Breast epithelium (tissue), 3 donors: Measurements from ENCODE around the gene TSNAX.

Experiments
- POLR2AphosphoS5 ChIP-seq, 3 donors: sonication (generic); formaldehyde crosslinking; IDR thresholded peaks; one replicate each; pipeline ENCODE4 v1.6.1; 2017; ENCODE audit warnings: antibody characterized with exemption in 3 of 3
- TF ChIP-seq, protein P1 (sequence below), 3 donors: fragments of 450-650 bp; IDR thresholded peaks; one replicate each; pipeline ENCODE4 v1.5.1; 2016 to 2017; ENCODE audit warnings: antibody characterized with exemption in 3 of 3, mild to moderate bottlenecking in 3 of 3, moderate library complexity in 3 of 3

DNA sequence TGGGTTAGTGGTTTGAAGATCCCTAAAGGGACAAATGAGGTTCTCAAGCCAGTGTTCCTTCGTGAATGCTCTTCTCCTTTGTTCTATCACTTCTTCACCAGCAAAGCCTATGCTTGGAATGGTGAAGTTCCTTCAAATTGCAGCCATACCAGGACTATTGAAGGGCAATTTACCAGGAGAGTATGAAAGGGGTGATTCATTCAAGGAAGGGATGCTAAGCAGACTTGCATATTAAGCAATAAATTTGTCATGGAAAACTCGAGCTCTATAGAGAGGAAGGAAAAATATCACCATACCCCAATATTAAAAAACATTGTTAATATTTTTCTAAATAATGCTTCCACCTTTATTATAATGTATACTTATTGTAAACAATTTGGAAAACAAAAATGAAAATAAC, 9.3 kb upstream of the TSNAX start:
- TF ChIP-seq, protein P1, sequence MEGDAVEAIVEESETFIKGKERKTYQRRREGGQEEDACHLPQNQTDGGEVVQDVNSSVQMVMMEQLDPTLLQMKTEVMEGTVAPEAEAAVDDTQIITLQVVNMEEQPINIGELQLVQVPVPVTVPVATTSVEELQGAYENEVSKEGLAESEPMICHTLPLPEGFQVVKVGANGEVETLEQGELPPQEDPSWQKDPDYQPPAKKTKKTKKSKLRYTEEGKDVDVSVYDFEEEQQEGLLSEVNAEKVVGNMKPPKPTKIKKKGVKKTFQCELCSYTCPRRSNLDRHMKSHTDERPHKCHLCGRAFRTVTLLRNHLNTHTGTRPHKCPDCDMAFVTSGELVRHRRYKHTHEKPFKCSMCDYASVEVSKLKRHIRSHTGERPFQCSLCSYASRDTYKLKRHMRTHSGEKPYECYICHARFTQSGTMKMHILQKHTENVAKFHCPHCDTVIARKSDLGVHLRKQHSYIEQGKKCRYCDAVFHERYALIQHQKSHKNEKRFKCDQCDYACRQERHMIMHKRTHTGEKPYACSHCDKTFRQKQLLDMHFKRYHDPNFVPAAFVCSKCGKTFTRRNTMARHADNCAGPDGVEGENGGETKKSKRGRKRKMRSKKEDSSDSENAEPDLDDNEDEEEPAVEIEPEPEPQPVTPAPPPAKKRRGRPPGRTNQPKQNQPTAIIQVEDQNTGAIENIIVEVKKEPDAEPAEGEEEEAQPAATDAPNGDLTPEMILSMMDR (IDR thresholded peaks at IDR 0.05) = no peak
- no peak for TF ChIP-seq POLR2AphosphoS5 (IDR thresholded peaks at IDR 0.05)
